ENCODE results near the gene NINJ2. TPM values are rescaled to one million over a fixed set of nuclear protein-coding genes. Genes with fewer than 3 reads are reported as not detected.

NINJ2 gene
- polyA plus RNA-seq, 2 of the 4 experiments (the other 2 are of a cell fraction) = 0.76 to 1.2 TPM

DNA sequence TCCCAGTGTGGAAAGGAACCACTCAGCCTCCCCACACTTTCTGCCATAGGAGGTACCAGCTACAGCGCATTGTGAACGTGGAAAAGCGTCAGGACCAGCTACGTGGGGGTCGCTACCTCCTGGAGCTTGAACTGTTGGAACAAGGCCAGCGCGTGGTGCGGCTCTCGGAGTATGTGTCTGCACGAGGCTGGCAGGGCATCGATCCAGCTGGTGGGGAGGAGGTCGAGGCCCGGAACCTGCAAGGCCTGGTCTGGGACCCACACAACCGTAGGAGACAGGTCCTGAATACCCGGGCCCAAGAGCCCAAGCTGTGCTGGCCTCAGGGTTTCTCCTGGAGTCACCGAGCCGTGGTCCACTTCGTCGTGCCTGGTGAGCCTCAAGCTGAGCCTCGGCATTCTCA is 106.7 kb downstream of the NINJ2 start:
- WGBS (ENCODE audit: missing lambda C conversion rate) = 90% methylated on average over 18 of the region's 20 CpGs
- FAIRE-seq (no peak), DNase-seq (ENCODE audit: low read depth in 1 of 2, low spot score in 1 of 2) (no peak), ATAC-seq (no peak)
- H3K27ac ChIP-seq = no peak overlapping the region
- no peaks in the 10 kb centered on the region for H3K9me3 ChIP-seq
- peaks cover 13% of the 10 kb centered on the region; the same call in 2 of the 3 replicates for H3K4me1 ChIP-seq
- POLR2A ChIA-PET = no interaction called here
- no peak overlapping the region for H3K4me2 ChIP-seq
- TF ChIP-seq ATOH8 (CRISPR knock-in tag; IDR thresholded peaks at IDR 0.05; ENCODE audit: low read depth) (no peak), NR3C1 (IDR thresholded peaks at IDR 0.05) (no peak), MAZ (IDR thresholded peaks at IDR 0.05; ENCODE audit: borderline replicate concordance, low read depth, low read length) (no peak), TFCP2L1 (CRISPR knock-in tag; IDR thresholded peaks at IDR 0.05) (no peak), HES2 (IDR thresholded peaks at IDR 0.05) (no peak), RARB (CRISPR knock-in tag; IDR thresholded peaks at IDR 0.05) (no peak), ZFP36 (IDR thresholded peaks at IDR 0.05; ENCODE audit: borderline replicate concordance, partially characterized antibody) (no peak), TP53 (CRISPR knock-in tag; IDR thresholded peaks at IDR 0.05) (no peak)
- TF ChIP-seq, protein P1, sequence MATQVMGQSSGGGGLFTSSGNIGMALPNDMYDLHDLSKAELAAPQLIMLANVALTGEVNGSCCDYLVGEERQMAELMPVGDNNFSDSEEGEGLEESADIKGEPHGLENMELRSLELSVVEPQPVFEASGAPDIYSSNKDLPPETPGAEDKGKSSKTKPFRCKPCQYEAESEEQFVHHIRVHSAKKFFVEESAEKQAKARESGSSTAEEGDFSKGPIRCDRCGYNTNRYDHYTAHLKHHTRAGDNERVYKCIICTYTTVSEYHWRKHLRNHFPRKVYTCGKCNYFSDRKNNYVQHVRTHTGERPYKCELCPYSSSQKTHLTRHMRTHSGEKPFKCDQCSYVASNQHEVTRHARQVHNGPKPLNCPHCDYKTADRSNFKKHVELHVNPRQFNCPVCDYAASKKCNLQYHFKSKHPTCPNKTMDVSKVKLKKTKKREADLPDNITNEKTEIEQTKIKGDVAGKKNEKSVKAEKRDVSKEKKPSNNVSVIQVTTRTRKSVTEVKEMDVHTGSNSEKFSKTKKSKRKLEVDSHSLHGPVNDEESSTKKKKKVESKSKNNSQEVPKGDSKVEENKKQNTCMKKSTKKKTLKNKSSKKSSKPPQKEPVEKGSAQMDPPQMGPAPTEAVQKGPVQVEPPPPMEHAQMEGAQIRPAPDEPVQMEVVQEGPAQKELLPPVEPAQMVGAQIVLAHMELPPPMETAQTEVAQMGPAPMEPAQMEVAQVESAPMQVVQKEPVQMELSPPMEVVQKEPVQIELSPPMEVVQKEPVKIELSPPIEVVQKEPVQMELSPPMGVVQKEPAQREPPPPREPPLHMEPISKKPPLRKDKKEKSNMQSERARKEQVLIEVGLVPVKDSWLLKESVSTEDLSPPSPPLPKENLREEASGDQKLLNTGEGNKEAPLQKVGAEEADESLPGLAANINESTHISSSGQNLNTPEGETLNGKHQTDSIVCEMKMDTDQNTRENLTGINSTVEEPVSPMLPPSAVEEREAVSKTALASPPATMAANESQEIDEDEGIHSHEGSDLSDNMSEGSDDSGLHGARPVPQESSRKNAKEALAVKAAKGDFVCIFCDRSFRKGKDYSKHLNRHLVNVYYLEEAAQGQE (IDR thresholded peaks at IDR 0.05) = no peak
- CTCF ChIA-PET = interaction anchor here (1.0 to 2.0 kb wide), 11 partner anchors 9 to 361 kb away, joined by 3 to 9 read pairs (median 4); partner anchors contain the start of gene WNK1
- no peak overlapping the region for H3K4me3 ChIP-seq

DNA sequence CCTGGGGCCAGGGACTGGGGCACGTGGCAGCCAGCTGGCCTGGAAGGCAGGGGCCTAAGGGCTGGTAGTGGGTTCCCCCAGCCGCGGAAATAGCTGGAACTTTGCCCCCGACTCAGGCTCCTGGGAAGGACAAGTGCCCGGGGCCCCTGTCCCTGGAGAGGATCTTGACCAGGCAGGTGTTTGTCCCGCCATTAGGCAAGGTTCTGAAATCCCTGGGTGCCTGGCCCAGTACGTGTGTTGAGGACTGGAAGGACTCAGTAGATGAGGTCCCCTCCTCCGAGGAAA is 109.3 kb downstream of the NINJ2 start:
- ATAC-seq (no peak), DNase-seq (ENCODE audit: low read depth in 1 of 2, low spot score in 1 of 2) (no peak), FAIRE-seq (no peak)
- Histone ChIP-seq H3K4me2 (no peak overlapping the region), H3K4me1 (peaks cover 13% of the 10 kb centered on the region; the same call in 2 of the 3 replicates), H3K27ac (peak overlapping the region; percentile 11 to 42; a peak in 3 of 6 replicates), H3K4me3 (no peak overlapping the region), H3K9me3 (no peaks in the 10 kb centered on the region)
- ChIA-PET POLR2A (no interaction called here), CTCF (interaction anchor here (1.3 to 2.7 kb wide), 6 partner anchors 11 to 197 kb away, joined by 4 to 13 read pairs (median 7); no protein-coding TSS in a partner anchor)
- no peak for TF ChIP-seq ZNF302 (CRISPR knock-in tag; IDR thresholded peaks at IDR 0.05)
- TF ChIP-seq, protein P2, sequence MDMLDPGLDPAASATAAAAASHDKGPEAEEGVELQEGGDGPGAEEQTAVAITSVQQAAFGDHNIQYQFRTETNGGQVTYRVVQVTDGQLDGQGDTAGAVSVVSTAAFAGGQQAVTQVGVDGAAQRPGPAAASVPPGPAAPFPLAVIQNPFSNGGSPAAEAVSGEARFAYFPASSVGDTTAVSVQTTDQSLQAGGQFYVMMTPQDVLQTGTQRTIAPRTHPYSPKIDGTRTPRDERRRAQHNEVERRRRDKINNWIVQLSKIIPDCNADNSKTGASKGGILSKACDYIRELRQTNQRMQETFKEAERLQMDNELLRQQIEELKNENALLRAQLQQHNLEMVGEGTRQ (IDR thresholded peaks at IDR 0.05) = no peak
- TF ChIP-seq MAFK (IDR thresholded peaks at IDR 0.05; ENCODE audit: partially characterized antibody) = no peak
- TF ChIP-seq EHF (CRISPR knock-in tag; IDR thresholded peaks at IDR 0.05) = no peak
- no peak for TF ChIP-seq JUN (IDR thresholded peaks at IDR 0.05)
- no peak for TF ChIP-seq HOXA7 (CRISPR knock-in tag; IDR thresholded peaks at IDR 0.05)
- no peak for TF ChIP-seq EP300 (IDR thresholded peaks at IDR 0.05)
- TF ChIP-seq NPAS2 (CRISPR knock-in tag; IDR thresholded peaks at IDR 0.05; ENCODE audit: borderline replicate concordance) = no peak
- TF ChIP-seq RFX5 (IDR thresholded peaks at IDR 0.05) = no peak
- TF ChIP-seq, protein P3, sequence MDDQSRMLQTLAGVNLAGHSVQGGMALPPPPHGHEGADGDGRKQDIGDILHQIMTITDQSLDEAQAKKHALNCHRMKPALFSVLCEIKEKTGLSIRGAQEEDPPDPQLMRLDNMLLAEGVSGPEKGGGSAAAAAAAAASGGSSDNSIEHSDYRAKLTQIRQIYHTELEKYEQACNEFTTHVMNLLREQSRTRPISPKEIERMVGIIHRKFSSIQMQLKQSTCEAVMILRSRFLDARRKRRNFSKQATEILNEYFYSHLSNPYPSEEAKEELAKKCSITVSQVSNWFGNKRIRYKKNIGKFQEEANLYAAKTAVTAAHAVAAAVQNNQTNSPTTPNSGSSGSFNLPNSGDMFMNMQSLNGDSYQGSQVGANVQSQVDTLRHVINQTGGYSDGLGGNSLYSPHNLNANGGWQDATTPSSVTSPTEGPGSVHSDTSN (IDR thresholded peaks at IDR 0.05) = no peak
- no peak for TF ChIP-seq CBX2 (IDR thresholded peaks at IDR 0.05; ENCODE audit: borderline replicate concordance, low read depth)
- TF ChIP-seq BHLHE40 (IDR thresholded peaks at IDR 0.05; ENCODE audit: low read depth, low read length) = no peak
- TF ChIP-seq MAX (IDR thresholded peaks at IDR 0.05) = no peak
- no peak for TF ChIP-seq SREBF2 (IDR thresholded peaks at IDR 0.05)
- TF ChIP-seq CHD4 (IDR thresholded peaks at IDR 0.05; ENCODE audit: borderline replicate concordance) = no peak
- no peak for TF ChIP-seq HES2 (IDR thresholded peaks at IDR 0.05)
- TF ChIP-seq CEBPB (IDR thresholded peaks at IDR 0.05) = no peak
- TF ChIP-seq FOSL2 (IDR thresholded peaks at IDR 0.05) = no peak
- TF ChIP-seq FOSL2 (CRISPR knock-in tag; IDR thresholded peaks at IDR 0.05) = no peak
- TF ChIP-seq ESRRA (IDR thresholded peaks at IDR 0.05; ENCODE audit: borderline replicate concordance, low read length) = no peak
- WGBS (ENCODE audit: missing lambda C conversion rate) = 76% methylated on average over 8 of the region's 8 CpGs

Data from A549 (cell line).